SK-N-SH treated with all-trans-retinoic acid at 6 μM for 48 hours (cell line): ENCODE data around the gene RFNG.

Source experiments
- ARNTL ChIP-seq: fragments of 450-650 bp; formaldehyde crosslinking; IDR thresholded peaks from 2 replicates; pipeline ENCODE4 v1.5.0; 2020; ENCODE audit warnings: low read depth, mild to moderate bottlenecking, moderate library complexity, borderline replicate concordance
- CREB5 ChIP-seq: fragments of 250-450 bp; sonication (Bioruptor Pico); IDR thresholded peaks from 2 replicates; pipeline ENCODE4 v1.5.1; 2020; ENCODE audit warnings: low read depth, mild to moderate bottlenecking, moderate library complexity
- ESRRG ChIP-seq: fragments of 250-450 bp; sonication (Bioruptor Pico); IDR thresholded peaks from 2 replicates; pipeline ENCODE4 v1.6.1; 2021; ENCODE audit warnings: mild to moderate bottlenecking
- PATZ1 ChIP-seq: fragments of 250-450 bp; sonication (Bioruptor Pico); IDR thresholded peaks from 2 replicates; pipeline ENCODE4 v1.8.0; 2020; ENCODE audit warnings: mild to moderate bottlenecking, moderate library complexity, borderline replicate concordance
- RARB ChIP-seq: fragments of 250-450 bp; sonication (Bioruptor Pico); IDR thresholded peaks from 2 replicates; pipeline ENCODE4 v1.8.0; 2021; ENCODE audit warnings: mild to moderate bottlenecking, moderate library complexity
- SNAI2 ChIP-seq: fragments of 250-450 bp; sonication (Bioruptor Pico); IDR thresholded peaks from 2 replicates; pipeline ENCODE4 v1.5.0; 2020; ENCODE audit warnings: mild to moderate bottlenecking, moderate library complexity
- TCF4 ChIP-seq: fragments of 250-450 bp; sonication (Bioruptor Pico); IDR thresholded peaks from 2 replicates; pipeline ENCODE4 v1.8.0; 2021; ENCODE audit warnings: mild to moderate bottlenecking, moderate library complexity, borderline replicate concordance
- TOX ChIP-seq: fragments of 250-450 bp; sonication (Bioruptor Pico); IDR thresholded peaks from 2 replicates; pipeline ENCODE4 v1.8.0; 2021; ENCODE audit warnings: mild to moderate bottlenecking, moderate library complexity, borderline replicate concordance
- ZFP3 ChIP-seq: fragments of 250-450 bp; sonication (Bioruptor Pico); IDR thresholded peaks from 2 replicates; pipeline ENCODE4 v1.5.0; 2020; ENCODE audit warnings: mild to moderate bottlenecking, moderate library complexity
- ZNF565 ChIP-seq: fragments of 450-650 bp; formaldehyde crosslinking; conservative IDR thresholded peaks from 2 replicates; pipeline ENCODE4 v1.5.0; 2020; ENCODE audit warnings: low read depth, mild to moderate bottlenecking, moderate library complexity
- TF ChIP-seq, protein P1 (sequence below): fragments of 250-450 bp; sonication (Bioruptor Pico); IDR thresholded peaks from 2 replicates; pipeline ENCODE4 v1.5.0; 2020; ENCODE audit warnings: mild to moderate bottlenecking, moderate library complexity
- TF ChIP-seq, protein P2 (sequence below): fragments of 250-450 bp; sonication (Bioruptor Pico); IDR thresholded peaks from 2 replicates; pipeline ENCODE4 v1.8.0; 2021; ENCODE audit warnings: low read depth, mild to moderate bottlenecking, moderate library complexity, borderline replicate concordance
- TF ChIP-seq, protein P3 (sequence below): fragments of 250-450 bp; sonication (Bioruptor Pico); IDR thresholded peaks from 2 replicates; pipeline ENCODE4 v1.5.1; 2021; ENCODE audit warnings: mild to moderate bottlenecking, moderate library complexity

GRCh38 chr17:82049106-82049505, 2.5 kb downstream of the RFNG start:
- TF ChIP-seq ARNTL (CRISPR knock-in tag), result no peak
- TF ChIP-seq, protein P1, sequence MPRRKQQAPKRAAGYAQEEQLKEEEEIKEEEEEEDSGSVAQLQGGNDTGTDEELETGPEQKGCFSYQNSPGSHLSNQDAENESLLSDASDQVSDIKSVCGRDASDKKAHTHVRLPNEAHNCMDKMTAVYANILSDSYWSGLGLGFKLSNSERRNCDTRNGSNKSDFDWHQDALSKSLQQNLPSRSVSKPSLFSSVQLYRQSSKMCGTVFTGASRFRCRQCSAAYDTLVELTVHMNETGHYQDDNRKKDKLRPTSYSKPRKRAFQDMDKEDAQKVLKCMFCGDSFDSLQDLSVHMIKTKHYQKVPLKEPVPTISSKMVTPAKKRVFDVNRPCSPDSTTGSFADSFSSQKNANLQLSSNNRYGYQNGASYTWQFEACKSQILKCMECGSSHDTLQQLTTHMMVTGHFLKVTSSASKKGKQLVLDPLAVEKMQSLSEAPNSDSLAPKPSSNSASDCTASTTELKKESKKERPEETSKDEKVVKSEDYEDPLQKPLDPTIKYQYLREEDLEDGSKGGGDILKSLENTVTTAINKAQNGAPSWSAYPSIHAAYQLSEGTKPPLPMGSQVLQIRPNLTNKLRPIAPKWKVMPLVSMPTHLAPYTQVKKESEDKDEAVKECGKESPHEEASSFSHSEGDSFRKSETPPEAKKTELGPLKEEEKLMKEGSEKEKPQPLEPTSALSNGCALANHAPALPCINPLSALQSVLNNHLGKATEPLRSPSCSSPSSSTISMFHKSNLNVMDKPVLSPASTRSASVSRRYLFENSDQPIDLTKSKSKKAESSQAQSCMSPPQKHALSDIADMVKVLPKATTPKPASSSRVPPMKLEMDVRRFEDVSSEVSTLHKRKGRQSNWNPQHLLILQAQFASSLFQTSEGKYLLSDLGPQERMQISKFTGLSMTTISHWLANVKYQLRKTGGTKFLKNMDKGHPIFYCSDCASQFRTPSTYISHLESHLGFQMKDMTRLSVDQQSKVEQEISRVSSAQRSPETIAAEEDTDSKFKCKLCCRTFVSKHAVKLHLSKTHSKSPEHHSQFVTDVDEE (CRISPR knock-in tag), result no peak
- TF ChIP-seq, protein P2, sequence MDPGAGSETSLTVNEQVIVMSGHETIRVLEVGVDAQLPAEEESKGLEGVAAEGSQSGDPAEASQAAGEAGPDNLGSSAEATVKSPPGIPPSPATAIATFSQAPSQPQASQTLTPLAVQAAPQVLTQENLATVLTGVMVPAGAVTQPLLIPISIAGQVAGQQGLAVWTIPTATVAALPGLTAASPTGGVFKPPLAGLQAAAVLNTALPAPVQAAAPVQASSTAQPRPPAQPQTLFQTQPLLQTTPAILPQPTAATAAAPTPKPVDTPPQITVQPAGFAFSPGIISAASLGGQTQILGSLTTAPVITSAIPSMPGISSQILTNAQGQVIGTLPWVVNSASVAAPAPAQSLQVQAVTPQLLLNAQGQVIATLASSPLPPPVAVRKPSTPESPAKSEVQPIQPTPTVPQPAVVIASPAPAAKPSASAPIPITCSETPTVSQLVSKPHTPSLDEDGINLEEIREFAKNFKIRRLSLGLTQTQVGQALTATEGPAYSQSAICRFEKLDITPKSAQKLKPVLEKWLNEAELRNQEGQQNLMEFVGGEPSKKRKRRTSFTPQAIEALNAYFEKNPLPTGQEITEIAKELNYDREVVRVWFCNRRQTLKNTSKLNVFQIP, result no peak
- TF ChIP-seq ZFP3 (CRISPR knock-in tag), result no peak
- no peak for TF ChIP-seq PATZ1 (CRISPR knock-in tag)
- TF ChIP-seq, protein P3, sequence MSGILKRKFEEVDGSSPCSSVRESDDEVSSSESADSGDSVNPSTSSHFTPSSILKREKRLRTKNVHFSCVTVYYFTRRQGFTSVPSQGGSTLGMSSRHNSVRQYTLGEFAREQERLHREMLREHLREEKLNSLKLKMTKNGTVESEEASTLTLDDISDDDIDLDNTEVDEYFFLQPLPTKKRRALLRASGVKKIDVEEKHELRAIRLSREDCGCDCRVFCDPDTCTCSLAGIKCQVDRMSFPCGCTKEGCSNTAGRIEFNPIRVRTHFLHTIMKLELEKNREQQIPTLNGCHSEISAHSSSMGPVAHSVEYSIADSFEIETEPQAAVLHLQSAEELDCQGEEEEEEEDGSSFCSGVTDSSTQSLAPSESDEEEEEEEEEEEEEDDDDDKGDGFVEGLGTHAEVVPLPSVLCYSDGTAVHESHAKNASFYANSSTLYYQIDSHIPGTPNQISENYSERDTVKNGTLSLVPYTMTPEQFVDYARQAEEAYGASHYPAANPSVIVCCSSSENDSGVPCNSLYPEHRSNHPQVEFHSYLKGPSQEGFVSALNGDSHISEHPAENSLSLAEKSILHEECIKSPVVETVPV, result no peak
- TF ChIP-seq ZNF565 (CRISPR knock-in tag), result no peak
- TF ChIP-seq TCF4 (CRISPR knock-in tag), result no peak
- no peak for TF ChIP-seq RARB (CRISPR knock-in tag)
- TF ChIP-seq CREB5 (CRISPR knock-in tag), result no peak
- no peak for TF ChIP-seq TOX (CRISPR knock-in tag)
- no peak for TF ChIP-seq SNAI2
- TF ChIP-seq ESRRG (CRISPR knock-in tag), result no peak
